NCI-H748 (cell line): ENCODE results near the gene PITX3.
A peak's percentile ranks its signal among the peaks of the same experiment; 100 is the strongest.

Experiments used
- DNase-seq: peaks from one replicate; lab custom pipeline; 2025; ENCODE audit not compliant: unreplicated experiment; lab: John Stamatoyannopoulos, UW

Gene PITX3

GRCh38 chr10:102185811-102186527 lies 55.3 kb downstream of the PITX3 start:
- DNase-seq, result peak; percentile 41

DNA sequence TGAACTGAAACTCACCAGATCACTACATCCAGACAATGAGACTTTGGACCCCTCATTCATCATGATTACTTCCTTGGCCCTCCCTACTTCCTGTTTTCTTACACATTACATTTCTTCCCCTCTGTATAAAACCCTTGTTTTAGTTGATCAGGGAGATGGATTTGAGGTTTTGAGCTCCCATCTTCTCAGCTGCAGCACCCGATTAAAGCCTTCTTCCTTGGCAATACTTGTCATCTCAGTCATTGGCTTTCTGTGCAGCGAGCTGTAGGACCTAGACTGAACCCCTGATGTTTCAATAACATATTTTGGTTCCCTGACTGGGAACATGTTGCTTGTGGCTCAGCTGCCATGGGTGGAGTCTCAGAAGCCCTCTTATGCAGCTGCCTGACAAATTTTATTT lies 56.0 kb downstream of the PITX3 start:
- no peak for DNase-seq

DNA sequence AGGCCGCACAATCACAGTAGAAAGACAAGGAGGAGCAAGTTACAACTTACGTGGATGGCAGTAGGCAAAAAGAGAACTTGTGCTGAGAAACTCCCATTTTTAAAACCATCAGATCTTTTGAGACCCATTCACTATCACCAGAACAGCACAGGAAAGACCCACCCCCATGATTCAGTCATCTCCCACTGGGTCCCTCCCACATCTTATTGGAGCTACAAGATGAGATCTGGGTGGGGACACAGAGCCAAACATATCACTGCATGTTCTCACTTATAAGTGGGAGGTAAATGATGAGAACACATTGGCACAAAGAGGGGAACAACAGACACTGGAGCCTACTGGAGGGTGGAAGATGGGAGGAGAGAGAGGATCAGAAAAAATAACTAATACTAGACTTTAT lies 56.7 kb downstream of the PITX3 start:
- no peak for DNase-seq
